SK-N-SH (cell line): ENCODE measurements around the gene CRYBA2. TPM values are rescaled to one million over a fixed set of nuclear protein-coding genes. Genes with fewer than 3 reads are reported as not detected.

Experiments used
- CTCF ChIA-PET: fragments of 300-600, 350-600 bp; formaldehyde crosslinking; extraction: SDS; loops from one replicate; lab custom pipeline; 2021; lab: Yijun Ruan, JAX
- POLR2A ChIA-PET: fragments of 350-600 bp; sonication (Branson Sonifier 250); formaldehyde crosslinking; extraction: SDS; loops from one replicate; lab custom pipeline; 2020; ENCODE audit warnings: antibody characterized with exemption, inconsistent platforms; lab: Yijun Ruan, JAX
- DNase-seq: peaks from one replicate; pipeline ENCODE4 v3.0.0; 2012
- H2AFZ ChIP-seq: fragments of 200-600 bp; sonication (generic); 2 replicates; pipeline ENCODE4 v1.8.1; 2016; ENCODE audit warnings: antibody characterized with exemption, mild to moderate bottlenecking, low read depth
- H3F3A ChIP-seq: fragments of 200-600 bp; sonication (generic); replicated peaks from 2 replicates; pipeline ENCODE3; 2016; ENCODE audit warnings: antibody characterized with exemption, mild to moderate bottlenecking; ENCODE audit not compliant: insufficient read depth
- H3K27ac ChIP-seq, 2 experiments: fragments of 200-500 bp in 1 of 2; fragments of 200-600 bp in 1 of 2; sonication (Bioruptor generic) in 1 of 2; sonication (generic), shearing (Covaris generic) in 1 of 2; 2 replicates each; pipeline versions ENCODE4 v1.5.1 to v1.6.1; 2014 to 2016; ENCODE audit warnings: low read depth in 2 of 2, inconsistent platforms in 1 of 2, low read length in 1 of 2, mild to moderate bottlenecking in 1 of 2, mixed read lengths in 1 of 2
- H3K27me3 ChIP-seq: fragments of 200-600 bp; sonication (generic), shearing (Covaris generic); 2 replicates; pipeline ENCODE4 v1.6.1; 2016; ENCODE audit warnings: mixed run types; ENCODE audit not compliant: insufficient read depth
- H3K36me3 ChIP-seq, 2 experiments: fragments of 200-500 bp in 1 of 2; fragments of 200-600 bp in 1 of 2; sonication (Bioruptor generic) in 1 of 2; sonication (generic) in 1 of 2; replicated peaks in 1 of 2; 2 replicates each; pipeline versions ENCODE3 to v1.5.1; 2014 to 2016; ENCODE audit warnings: low read length in 1 of 2, mild to moderate bottlenecking in 1 of 2; ENCODE audit not compliant: insufficient read depth in 2 of 2, control insufficient read depth in 1 of 2
- H3K4me1 ChIP-seq, 2 experiments: fragments of 200-500 bp in 1 of 2; fragments of 200-600 bp in 1 of 2; sonication (Bioruptor generic) in 1 of 2; sonication (generic), shearing (Covaris generic) in 1 of 2; 2 replicates each; pipeline versions ENCODE4 v1.5.1 to v1.6.1; 2014 to 2016; ENCODE audit warnings: low read depth in 1 of 2, low read length in 1 of 2, mixed run types in 1 of 2; ENCODE audit not compliant: insufficient read depth in 2 of 2, control insufficient read depth in 1 of 2
- H3K4me2 ChIP-seq: fragments of 200-600 bp; sonication (generic), shearing (Covaris generic); 2 replicates; pipeline ENCODE4 v1.6.1; 2017; ENCODE audit warnings: mixed run types
- H3K4me3 ChIP-seq, 2 experiments: fragments of 200-500 bp in 1 of 2; fragments of 200-600 bp in 1 of 2; sonication (Bioruptor generic) in 1 of 2; sonication (generic), shearing (Covaris generic) in 1 of 2; 2 replicates each; pipeline versions ENCODE4 v1.5.1 to v1.8.1; 2014 to 2016; ENCODE audit warnings: low read depth in 2 of 2, inconsistent platforms in 1 of 2, low read length in 1 of 2, mild to moderate bottlenecking in 1 of 2, mixed read lengths in 1 of 2, moderate library complexity in 1 of 2
- H3K79me2 ChIP-seq: fragments of 200-600 bp; sonication (generic); 2 replicates; pipeline ENCODE4 v1.8.1; 2017; ENCODE audit warnings: mild to moderate bottlenecking; ENCODE audit not compliant: insufficient read depth
- H3K9ac ChIP-seq: fragments of 200-600 bp; sonication (generic); 2 replicates; pipeline ENCODE4 v1.6.1; 2017; ENCODE audit warnings: mixed run types
- H3K9me2 ChIP-seq: fragments of 200-600 bp; sonication (generic); 2 replicates; pipeline ENCODE4 v1.6.1; 2017; ENCODE audit warnings: mixed run types
- H3K9me3 ChIP-seq: fragments of 200-600 bp; sonication (generic); 2 replicates; pipeline ENCODE4 v1.6.1; 2017; ENCODE audit warnings: mixed run types, mild to moderate bottlenecking, moderate library complexity
- H4K20me1 ChIP-seq: fragments of 200-600 bp; sonication (generic); 2 replicates; pipeline ENCODE4 v1.6.1; 2017; ENCODE audit warnings: mild to moderate bottlenecking, mixed run types; ENCODE audit not compliant: insufficient read depth
- ELF1 ChIP-seq: IDR thresholded peaks from 2 replicates; pipeline ENCODE4 v1.4.0; 2012
- FOXM1 ChIP-seq: IDR thresholded peaks from 2 replicates; pipeline ENCODE4 v1.4.0; 2012; ENCODE audit warnings: low read depth, mild to moderate bottlenecking
- GATA2 ChIP-seq: sonication (generic); formaldehyde crosslinking; IDR thresholded peaks from 2 replicates; pipeline ENCODE4 v1.5.0; 2020; ENCODE audit warnings: mild to moderate bottlenecking, missing genetic modification reagents
- MEF2A ChIP-seq: IDR thresholded peaks from 2 replicates; pipeline ENCODE4 v1.4.0; 2012; ENCODE audit warnings: low read depth, borderline replicate concordance
- MXI1 ChIP-seq: IDR thresholded peaks from 2 replicates; pipeline ENCODE4 v1.6.1; 2012; ENCODE audit warnings: mild to moderate bottlenecking, low read depth, low read length, improper control_type of control experiment
- NFIC ChIP-seq: IDR thresholded peaks from 2 replicates; pipeline ENCODE4 v1.4.0; 2012; ENCODE audit warnings: borderline replicate concordance
- RAD21 ChIP-seq: IDR thresholded peaks from 2 replicates; pipeline ENCODE4 v1.6.1; 2012; ENCODE audit warnings: mild to moderate bottlenecking, low read length
- RCOR1 ChIP-seq: fragments of 150-350 bp; IDR thresholded peaks from 2 replicates; pipeline ENCODE4 v1.6.1; 2017; ENCODE audit warnings: antibody characterized with exemption, low read length
- TCF12 ChIP-seq: IDR thresholded peaks from 2 replicates; pipeline ENCODE4 v1.4.0; 2012
- TEAD4 ChIP-seq: IDR thresholded peaks from 2 replicates; pipeline ENCODE4 v1.4.0; 2012; ENCODE audit warnings: mild to moderate bottlenecking, borderline replicate concordance; ENCODE audit not compliant: insufficient read depth
- YY1 ChIP-seq: IDR thresholded peaks from 2 replicates; pipeline ENCODE4 v1.4.0; 2012; ENCODE audit warnings: low read depth, mild to moderate bottlenecking
- WGBS: methylation state at CpG from one replicate; pipeline ENCODE4 v1.1.6; 2017; ENCODE audit warnings: low lambda C conversion rate; 5-methylcytosine and 5-hydroxymethylcytosine counted together
- polyA plus RNA-seq, 3 experiments: library from polyadenylated mRNA; depleted of rRNA; stranded (reverse); fragments of >200 nt; gene quantifications; 2 replicates each; pipeline ENCODE4 v1.2.3, GENCODE V29; 2012
- TF ChIP-seq, protein P1 (sequence below): fragments of 150-350 bp; IDR thresholded peaks from 2 replicates; pipeline ENCODE4 v1.6.1; 2017; ENCODE audit warnings: antibody characterized with exemption, low read length, low read depth, borderline replicate concordance
- TF ChIP-seq, protein P2 (sequence below): IDR thresholded peaks from 2 replicates; pipeline ENCODE4 v1.4.0; 2012; ENCODE audit warnings: low read depth, borderline replicate concordance
- TF ChIP-seq, protein P3 (sequence below): IDR thresholded peaks from 2 replicates; pipeline ENCODE4 v1.4.0; 2012; ENCODE audit warnings: low read depth, borderline replicate concordance
- TF ChIP-seq, protein P4 (sequence below): IDR thresholded peaks from 2 replicates; pipeline ENCODE4; 2012

Gene CRYBA2
- polyA plus RNA-seq, 1 of the 3 experiments (the other 2 are of a cell fraction) = not detected

DNA sequence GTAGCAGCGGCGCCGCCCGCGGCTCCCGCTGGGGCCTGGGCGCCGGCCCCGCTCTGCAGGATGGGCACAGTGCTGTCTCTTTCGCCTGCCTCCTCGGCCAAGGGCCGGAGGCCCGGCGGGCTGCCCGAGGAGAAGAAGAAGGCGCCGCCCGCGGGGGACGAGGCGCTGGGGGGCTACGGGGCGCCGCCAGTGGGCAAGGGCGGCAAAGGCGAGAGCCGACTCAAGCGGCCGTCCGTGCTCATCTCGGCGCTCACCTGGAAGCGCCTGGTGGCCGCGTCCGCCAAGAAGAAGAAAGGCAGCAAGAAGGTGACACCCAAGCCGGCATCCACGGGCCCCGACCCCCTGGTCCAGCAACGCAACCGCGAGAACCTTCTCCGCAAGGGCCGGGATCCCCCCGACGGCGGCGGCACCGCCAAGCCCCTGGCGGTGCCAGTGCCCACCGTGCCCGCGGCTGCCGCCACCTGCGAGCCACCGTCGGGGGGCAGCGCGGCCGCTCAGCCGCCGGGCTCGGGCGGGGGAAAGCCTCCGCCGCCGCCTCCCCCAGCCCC lies 33.4 kb downstream of the CRYBA2 start:
- H3K4me3 ChIP-seq = peak overlapping the region; percentile 60 to 63
- POLR2A ChIA-PET = interaction anchor here (0.6 to 2.1 kb wide), 4 partner anchors 25 to 62 kb away, joined by 3 to 11 read pairs (median 6); partner anchors contain the start of gene FEV
- WGBS = no CpG with 5 or more reads among the region's 67 CpGs
- no peak overlapping the region for H3K9ac ChIP-seq
- H3F3A ChIP-seq = peaks cover 5% of the 10 kb centered on the region
- no peaks in the 10 kb centered on the region for H3K9me2 ChIP-seq
- DNase-seq = peak; percentile 61
- no peaks in the 10 kb centered on the region for H4K20me1 ChIP-seq
- CTCF ChIA-PET = interaction anchor here (0.9 to 13.5 kb wide), 10 partner anchors 19 to 103 kb away, joined by 3 to 208 read pairs (median 4); partner anchors contain the start of gene FEV
- peak overlapping the region in 1 of 2 experiments; percentile 94; a peak in 2 of 4 replicates for H3K27ac ChIP-seq
- H3K4me2 ChIP-seq = peak overlapping the region; percentile 75
- H3K79me2 ChIP-seq = no peaks in the 10 kb centered on the region
- no peaks in the 10 kb centered on the region for H3K36me3 ChIP-seq
- peak overlapping the region; percentile 59; the same call in 1 of the 2 replicates for H2AFZ ChIP-seq
- H3K4me1 ChIP-seq = peaks cover 8 to 49% of the 10 kb centered on the region in 2 experiments; a peak in 2 of 4 replicates
- TF ChIP-seq, protein P1, sequence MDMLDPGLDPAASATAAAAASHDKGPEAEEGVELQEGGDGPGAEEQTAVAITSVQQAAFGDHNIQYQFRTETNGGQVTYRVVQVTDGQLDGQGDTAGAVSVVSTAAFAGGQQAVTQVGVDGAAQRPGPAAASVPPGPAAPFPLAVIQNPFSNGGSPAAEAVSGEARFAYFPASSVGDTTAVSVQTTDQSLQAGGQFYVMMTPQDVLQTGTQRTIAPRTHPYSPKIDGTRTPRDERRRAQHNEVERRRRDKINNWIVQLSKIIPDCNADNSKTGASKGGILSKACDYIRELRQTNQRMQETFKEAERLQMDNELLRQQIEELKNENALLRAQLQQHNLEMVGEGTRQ = no peak
- TF ChIP-seq TEAD4 (no peak), FOXM1 (no peak), NFIC (no peak), RAD21 (no peak), ELF1 (no peak), GATA2 (no peak), YY1 (no peak), MXI1 (no peak), TCF12 (no peak), MEF2A (no peak), RCOR1 (no peak)
- TF ChIP-seq, protein P2, sequence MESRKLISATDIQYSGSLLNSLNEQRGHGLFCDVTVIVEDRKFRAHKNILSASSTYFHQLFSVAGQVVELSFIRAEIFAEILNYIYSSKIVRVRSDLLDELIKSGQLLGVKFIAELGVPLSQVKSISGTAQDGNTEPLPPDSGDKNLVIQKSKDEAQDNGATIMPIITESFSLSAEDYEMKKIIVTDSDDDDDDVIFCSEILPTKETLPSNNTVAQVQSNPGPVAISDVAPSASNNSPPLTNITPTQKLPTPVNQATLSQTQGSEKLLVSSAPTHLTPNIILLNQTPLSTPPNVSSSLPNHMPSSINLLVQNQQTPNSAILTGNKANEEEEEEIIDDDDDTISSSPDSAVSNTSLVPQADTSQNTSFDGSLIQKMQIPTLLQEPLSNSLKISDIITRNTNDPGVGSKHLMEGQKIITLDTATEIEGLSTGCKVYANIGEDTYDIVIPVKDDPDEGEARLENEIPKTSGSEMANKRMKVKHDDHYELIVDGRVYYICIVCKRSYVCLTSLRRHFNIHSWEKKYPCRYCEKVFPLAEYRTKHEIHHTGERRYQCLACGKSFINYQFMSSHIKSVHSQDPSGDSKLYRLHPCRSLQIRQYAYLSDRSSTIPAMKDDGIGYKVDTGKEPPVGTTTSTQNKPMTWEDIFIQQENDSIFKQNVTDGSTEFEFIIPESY = no peak
- TF ChIP-seq, protein P3, sequence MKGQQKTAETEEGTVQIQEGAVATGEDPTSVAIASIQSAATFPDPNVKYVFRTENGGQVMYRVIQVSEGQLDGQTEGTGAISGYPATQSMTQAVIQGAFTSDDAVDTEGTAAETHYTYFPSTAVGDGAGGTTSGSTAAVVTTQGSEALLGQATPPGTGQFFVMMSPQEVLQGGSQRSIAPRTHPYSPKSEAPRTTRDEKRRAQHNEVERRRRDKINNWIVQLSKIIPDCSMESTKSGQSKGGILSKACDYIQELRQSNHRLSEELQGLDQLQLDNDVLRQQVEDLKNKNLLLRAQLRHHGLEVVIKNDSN = no peak
- TF ChIP-seq, protein P4, sequence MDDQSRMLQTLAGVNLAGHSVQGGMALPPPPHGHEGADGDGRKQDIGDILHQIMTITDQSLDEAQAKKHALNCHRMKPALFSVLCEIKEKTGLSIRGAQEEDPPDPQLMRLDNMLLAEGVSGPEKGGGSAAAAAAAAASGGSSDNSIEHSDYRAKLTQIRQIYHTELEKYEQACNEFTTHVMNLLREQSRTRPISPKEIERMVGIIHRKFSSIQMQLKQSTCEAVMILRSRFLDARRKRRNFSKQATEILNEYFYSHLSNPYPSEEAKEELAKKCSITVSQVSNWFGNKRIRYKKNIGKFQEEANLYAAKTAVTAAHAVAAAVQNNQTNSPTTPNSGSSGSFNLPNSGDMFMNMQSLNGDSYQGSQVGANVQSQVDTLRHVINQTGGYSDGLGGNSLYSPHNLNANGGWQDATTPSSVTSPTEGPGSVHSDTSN = no peak
- peaks cover 41% of the 10 kb centered on the region for H3K27me3 ChIP-seq
- no peaks in the 10 kb centered on the region for H3K9me3 ChIP-seq
